ENCODE results near the gene TBX2. TPM values are rescaled to one million over a fixed set of nuclear protein-coding genes. Genes with fewer than 3 reads are reported as not detected.
A peak's percentile ranks its signal among the peaks of the same experiment; 100 is the strongest.

TBX2 gene
- total RNA-seq, 1 donor from 2014 or later, result not detected

DNA sequence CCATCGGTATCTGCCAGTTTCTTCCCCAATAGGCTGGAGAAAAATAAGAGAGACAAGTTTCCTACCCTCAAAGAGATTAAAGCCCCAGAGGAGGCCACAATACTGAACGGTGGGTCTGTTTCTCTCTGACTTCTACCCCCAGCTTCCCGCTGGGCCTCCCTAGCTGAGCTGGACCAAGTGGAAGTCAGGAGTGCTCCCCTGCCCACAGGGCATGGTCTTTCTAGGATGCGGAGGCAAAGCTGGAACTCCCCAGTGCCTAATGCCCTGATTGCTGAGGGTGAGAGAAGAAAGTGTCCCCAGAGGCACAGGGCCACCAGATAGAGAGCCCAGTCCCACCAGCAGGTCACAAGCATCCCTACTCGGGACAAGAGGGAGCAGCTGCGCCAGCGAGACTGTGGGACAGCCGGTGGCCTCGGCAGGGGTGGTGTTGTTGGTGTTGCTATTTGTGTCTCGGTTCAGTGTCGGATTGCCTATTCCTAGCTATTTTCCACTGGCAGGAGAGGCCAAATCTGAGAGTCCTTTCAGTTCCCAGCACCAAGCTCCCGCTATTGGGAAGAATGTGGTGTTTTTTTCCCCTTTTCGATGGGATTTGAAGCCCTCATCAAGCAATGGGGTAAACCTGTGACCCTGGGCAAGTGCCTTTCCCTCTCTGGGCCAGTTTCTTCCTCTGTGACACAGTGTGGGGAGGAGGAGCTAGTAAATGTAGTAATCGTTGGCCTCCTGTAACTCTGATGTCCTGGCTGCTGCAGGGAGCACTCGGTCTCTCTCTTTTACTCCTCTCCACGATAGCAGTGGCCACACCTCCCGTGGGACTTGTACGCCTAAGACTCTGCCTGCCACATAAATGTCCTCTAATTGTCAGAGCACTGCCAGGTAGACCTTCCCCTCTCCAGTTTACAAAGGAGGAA lies 22.5 kb upstream of the TBX2 start:
- no peak for DNase-seq (ENCODE audit: low spot score)
- no peaks in the 10 kb centered on the region for H3K9me3 Mint-ChIP-seq
- peaks cover 2% of the 10 kb centered on the region for H3K36me3 Mint-ChIP-seq
- Histone ChIP-seq H3K4me1 (peaks cover 5% of the 10 kb centered on the region), H3K79me2 (ENCODE audit: low read depth) (no peaks in the 10 kb centered on the region), H3F3A (ENCODE audit: low read depth) (no peaks in the 10 kb centered on the region), H3K4me2 (no peak overlapping the region), H3K4me3 (no peak overlapping the region), H3K36me3 (no peaks in the 10 kb centered on the region), H3K27me3 (no peaks in the 10 kb centered on the region), H4K20me1 (ENCODE audit: low read depth) (no peaks in the 10 kb centered on the region), H3K9me3 (ENCODE audit: low read depth) (no peaks in the 10 kb centered on the region), H3K9ac (no peak overlapping the region), H2AFZ (replicated peaks) (no peak overlapping the region), H3K27ac (no peak overlapping the region)
- peak overlapping the region; percentile 38 for H3K27ac Mint-ChIP-seq
- H3K4me1 Mint-ChIP-seq, result peaks cover 20% of the 10 kb centered on the region
- peaks cover 10% of the 10 kb centered on the region for H3K27me3 Mint-ChIP-seq (ENCODE audit: insufficient read depth, low read depth)
- no peak overlapping the region for H3K4me3 Mint-ChIP-seq
- TF ChIP-seq EZH2phosphoT487 (IDR thresholded peaks at IDR 0.05) (no peak), EZH2 (IDR thresholded peaks at IDR 0.05) (no peak)
- TF ChIP-seq, protein P1, sequence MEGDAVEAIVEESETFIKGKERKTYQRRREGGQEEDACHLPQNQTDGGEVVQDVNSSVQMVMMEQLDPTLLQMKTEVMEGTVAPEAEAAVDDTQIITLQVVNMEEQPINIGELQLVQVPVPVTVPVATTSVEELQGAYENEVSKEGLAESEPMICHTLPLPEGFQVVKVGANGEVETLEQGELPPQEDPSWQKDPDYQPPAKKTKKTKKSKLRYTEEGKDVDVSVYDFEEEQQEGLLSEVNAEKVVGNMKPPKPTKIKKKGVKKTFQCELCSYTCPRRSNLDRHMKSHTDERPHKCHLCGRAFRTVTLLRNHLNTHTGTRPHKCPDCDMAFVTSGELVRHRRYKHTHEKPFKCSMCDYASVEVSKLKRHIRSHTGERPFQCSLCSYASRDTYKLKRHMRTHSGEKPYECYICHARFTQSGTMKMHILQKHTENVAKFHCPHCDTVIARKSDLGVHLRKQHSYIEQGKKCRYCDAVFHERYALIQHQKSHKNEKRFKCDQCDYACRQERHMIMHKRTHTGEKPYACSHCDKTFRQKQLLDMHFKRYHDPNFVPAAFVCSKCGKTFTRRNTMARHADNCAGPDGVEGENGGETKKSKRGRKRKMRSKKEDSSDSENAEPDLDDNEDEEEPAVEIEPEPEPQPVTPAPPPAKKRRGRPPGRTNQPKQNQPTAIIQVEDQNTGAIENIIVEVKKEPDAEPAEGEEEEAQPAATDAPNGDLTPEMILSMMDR (IDR thresholded peaks at IDR 0.05), result no peak

DNA sequence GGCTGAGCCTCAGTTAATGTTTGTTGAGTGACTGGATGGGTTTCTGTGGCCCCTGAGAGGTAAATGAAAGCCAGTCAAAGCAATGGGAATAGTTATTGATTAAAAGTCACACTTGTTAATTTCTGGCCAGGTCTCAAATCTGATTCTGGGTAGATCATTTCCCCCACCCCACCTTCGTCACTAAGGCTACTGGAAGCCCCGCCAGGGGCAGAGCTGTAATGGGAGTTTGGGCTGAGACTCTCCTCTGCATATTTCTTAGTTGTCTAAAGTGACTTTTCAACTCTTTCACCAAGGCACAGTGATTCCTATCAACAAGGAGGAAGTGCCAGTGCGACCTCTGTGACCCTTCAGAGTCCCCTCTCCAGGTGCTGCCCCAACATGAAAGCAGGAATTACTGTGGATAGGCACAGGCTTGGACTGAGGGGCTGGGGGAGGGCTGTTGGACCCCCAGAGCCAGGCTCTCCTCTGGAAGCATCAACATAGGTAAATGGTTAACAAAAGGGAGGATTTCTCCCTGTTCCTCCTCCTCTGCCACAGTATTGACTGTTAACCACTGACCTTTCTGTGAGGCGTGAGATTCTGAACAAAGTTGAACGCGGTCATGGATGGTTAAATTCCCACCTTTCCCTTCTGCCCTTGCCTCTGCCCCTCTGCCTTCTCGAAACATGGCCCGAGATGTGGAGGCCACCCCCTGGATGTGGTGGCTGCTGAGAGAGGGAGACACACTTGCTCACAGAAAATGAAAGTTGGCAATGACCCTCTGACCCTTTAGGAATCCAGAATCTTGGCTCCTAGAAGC lies 20.8 kb upstream of the TBX2 start:
- Histone ChIP-seq H3K79me2 (ENCODE audit: low read depth) (no peaks in the 10 kb centered on the region), H3K27me3 (no peaks in the 10 kb centered on the region), H3K27ac (no peak overlapping the region), H3K9ac (no peak overlapping the region), H3K4me2 (no peak overlapping the region), H4K20me1 (ENCODE audit: low read depth) (no peaks in the 10 kb centered on the region), H2AFZ (replicated peaks) (no peak overlapping the region), H3K4me3 (no peak overlapping the region), H3K9me3 (ENCODE audit: low read depth) (no peaks in the 10 kb centered on the region), H3K4me1 (peaks cover 5% of the 10 kb centered on the region), H3F3A (ENCODE audit: low read depth) (no peaks in the 10 kb centered on the region), H3K36me3 (no peaks in the 10 kb centered on the region)
- TF ChIP-seq EZH2phosphoT487 (IDR thresholded peaks at IDR 0.05) (no peak), EZH2 (IDR thresholded peaks at IDR 0.05) (no peak)
- TF ChIP-seq, protein P1 (IDR thresholded peaks at IDR 0.05), result no peak
- no peak for DNase-seq (ENCODE audit: low spot score)
- Mint-ChIP-seq H3K4me3 (no peak overlapping the region), H3K27me3 (ENCODE audit: insufficient read depth, low read depth) (peaks cover 20% of the 10 kb centered on the region), H3K4me1 (peaks cover 24% of the 10 kb centered on the region), H3K36me3 (peaks cover 2% of the 10 kb centered on the region), H3K9me3 (no peaks in the 10 kb centered on the region), H3K27ac (no peak overlapping the region)

DNA sequence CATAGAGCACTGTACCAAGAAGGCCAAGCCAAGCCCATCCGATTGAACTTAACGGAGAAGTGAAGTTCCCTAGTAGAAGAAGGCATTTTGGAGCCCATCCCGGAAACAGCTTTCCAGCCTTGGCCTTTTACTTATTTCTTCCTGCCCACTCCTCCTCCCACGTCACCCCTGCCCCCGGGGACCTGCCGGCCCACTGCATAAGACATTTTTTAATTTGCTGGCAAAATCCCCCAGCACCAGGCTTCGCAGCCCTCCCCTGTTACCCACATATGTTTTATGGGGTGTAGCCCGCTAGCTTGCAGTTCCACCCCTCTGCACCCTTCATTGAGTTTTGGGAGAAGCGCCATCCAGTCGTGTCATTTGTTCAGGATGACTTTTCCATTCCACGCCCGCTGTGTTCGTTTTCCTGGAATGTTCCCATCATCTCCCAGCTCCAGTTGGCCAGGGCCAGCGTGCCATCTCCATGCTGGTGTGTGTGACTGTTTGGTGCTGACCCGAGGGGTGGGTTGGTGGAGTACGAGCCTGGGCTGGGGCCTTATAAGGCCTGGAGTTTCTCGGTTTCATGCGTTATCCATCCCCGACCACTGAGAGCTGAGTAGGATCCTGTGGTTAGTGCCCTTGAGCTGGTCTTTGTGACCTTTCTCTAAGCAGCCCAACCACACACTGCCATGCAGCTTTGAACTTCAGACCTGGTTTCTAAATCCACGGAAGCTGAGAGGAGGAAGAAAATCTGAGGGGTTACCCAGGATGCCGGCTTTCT lies 20.0 kb upstream of the TBX2 start:
- Histone ChIP-seq H3K36me3 (no peaks in the 10 kb centered on the region), H3K9me3 (ENCODE audit: low read depth) (no peaks in the 10 kb centered on the region), H2AFZ (replicated peaks) (no peak overlapping the region), H3K4me1 (peaks cover 5% of the 10 kb centered on the region), H3K27ac (no peak overlapping the region), H4K20me1 (ENCODE audit: low read depth) (no peaks in the 10 kb centered on the region), H3K4me2 (no peak overlapping the region), H3F3A (ENCODE audit: low read depth) (no peaks in the 10 kb centered on the region), H3K4me3 (no peak overlapping the region), H3K79me2 (ENCODE audit: low read depth) (no peaks in the 10 kb centered on the region), H3K9ac (no peak overlapping the region), H3K27me3 (no peaks in the 10 kb centered on the region)
- Mint-ChIP-seq H3K4me3 (no peak overlapping the region), H3K27ac (no peak overlapping the region), H3K36me3 (peaks cover 2% of the 10 kb centered on the region), H3K27me3 (ENCODE audit: insufficient read depth, low read depth) (peaks cover 20% of the 10 kb centered on the region), H3K9me3 (no peaks in the 10 kb centered on the region), H3K4me1 (peaks cover 24% of the 10 kb centered on the region)
- DNase-seq (ENCODE audit: low spot score), result no peak
- TF ChIP-seq, protein P1 (IDR thresholded peaks at IDR 0.05), result no peak
- TF ChIP-seq EZH2 (IDR thresholded peaks at IDR 0.05) (no peak), EZH2phosphoT487 (IDR thresholded peaks at IDR 0.05) (no peak)
